ENCODE results near the gene SFMBT1.

SFMBT1 gene

GRCh38 chr3:52886049-52886730 lies 159.7 kb downstream of the SFMBT1 start:
- DNase-seq (ENCODE audit: low read depth, low spot score) = no peak

- no peak for DNase-seq (ENCODE audit: low read depth, low spot score)
These were observed 163.5 kb downstream of the SFMBT1 start for GRCh38 chr3:52882377-52882776.

GRCh38 chr3:52881871-52882270 lies 164.0 kb downstream of the SFMBT1 start:
- DNase-seq (ENCODE audit: low read depth, low spot score) = no peak

GRCh38 chr3:52880474-52880873 lies 165.4 kb downstream of the SFMBT1 start:
- DNase-seq (ENCODE audit: low read depth, low spot score) = no peak

GRCh38 chr3:52880047-52880446 lies 165.8 kb downstream of the SFMBT1 start:
- no peak for DNase-seq (ENCODE audit: low read depth, low spot score)

DNA sequence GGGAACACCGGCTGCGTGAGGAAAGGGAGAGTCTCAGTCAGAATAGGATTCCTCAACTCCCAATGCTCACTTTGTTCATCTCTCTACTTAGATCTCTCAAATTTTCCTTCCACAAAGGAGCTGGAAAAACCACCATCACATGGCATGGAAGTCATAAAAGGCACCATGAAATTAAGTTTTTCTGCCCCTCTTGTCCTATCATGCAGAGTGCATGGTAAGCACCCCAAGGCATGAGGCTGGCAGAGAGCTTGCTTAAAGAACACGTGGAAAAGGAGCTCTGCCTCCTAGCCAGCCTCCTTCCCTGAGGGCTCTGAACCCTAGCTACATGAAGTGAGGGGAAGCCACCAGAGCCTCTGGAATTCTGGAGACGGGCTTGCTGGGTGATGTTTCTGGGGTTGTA lies 166.3 kb downstream of the SFMBT1 start:
- DNase-seq (ENCODE audit: low read depth, low spot score) = no peak

DNA sequence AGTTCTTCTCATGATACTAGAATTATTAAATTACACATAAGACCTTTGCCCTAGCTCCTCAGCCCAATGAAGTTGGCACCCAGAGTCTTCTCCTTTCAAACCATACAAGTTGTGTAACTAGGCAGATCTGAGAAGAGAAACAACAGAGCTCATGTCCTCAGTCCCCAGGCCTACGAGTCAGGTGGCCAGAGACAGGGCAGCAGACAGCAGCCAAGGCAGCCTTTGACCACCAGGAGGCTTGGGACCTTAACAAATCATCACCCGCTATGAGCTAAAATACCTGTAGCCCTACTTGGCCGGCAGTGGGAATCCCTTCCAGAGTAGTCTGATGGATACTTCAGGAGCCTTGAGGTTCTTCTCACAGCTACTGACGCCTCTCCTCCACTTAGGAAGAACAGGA lies 166.8 kb downstream of the SFMBT1 start:
- DNase-seq (ENCODE audit: low read depth, low spot score) = no peak

DNA sequence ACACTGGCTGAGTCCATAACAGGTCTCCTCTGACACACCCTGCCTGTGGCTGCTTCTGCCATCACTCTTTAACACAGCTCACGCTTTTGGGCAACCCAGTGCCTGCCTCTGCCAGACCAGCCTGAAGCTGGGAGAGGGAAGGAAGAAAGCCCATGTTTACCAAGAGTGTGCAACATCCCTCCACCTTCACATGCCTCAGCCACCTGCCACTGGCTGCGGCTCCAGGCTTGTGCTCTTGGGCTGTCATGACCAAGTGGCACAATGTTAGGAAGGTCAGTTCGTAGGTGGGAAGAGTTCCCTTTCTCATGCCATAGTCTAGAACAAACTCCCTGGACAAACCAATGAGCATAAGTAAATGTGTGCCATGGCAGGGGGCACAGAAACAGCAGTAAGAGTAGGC lies 168.8 kb downstream of the SFMBT1 start:
- no peak for DNase-seq (ENCODE audit: low read depth, low spot score)

DNA sequence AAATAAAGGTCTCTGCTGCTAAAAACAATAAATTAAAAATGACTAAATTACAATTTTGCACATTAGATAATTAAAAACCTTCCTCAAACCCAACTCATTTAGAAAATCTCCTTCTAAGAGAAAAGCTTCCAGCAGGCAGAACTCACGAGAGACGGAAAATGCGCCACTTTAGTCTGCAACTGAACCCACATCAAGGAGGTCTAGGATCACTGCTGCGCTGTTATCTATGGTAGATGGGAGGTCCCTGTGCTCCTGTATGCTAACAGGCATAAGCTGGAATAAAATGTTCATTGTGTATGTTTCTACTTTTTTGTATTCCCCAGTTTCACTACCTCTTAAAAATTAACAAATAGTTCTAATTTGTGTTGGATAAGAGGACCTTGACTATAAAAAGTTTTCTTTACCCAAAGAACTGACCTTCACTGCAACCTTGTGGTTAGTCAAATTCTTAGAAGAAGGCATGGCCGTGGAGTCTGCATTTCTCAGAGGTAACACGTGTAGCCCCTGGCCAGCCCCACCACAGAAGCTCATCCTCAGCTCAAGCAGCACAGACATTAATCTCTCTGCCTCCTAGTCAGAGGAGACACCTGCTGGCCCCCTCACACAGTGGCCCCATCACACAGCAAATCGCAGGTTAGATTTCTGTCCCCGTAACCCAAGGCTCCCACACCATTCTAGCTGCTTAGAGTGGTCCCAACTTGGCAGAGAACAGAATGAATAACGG lies 170.8 kb downstream of the SFMBT1 start:
- DNase-seq (ENCODE audit: low read depth, low spot score) = no peak

DNA sequence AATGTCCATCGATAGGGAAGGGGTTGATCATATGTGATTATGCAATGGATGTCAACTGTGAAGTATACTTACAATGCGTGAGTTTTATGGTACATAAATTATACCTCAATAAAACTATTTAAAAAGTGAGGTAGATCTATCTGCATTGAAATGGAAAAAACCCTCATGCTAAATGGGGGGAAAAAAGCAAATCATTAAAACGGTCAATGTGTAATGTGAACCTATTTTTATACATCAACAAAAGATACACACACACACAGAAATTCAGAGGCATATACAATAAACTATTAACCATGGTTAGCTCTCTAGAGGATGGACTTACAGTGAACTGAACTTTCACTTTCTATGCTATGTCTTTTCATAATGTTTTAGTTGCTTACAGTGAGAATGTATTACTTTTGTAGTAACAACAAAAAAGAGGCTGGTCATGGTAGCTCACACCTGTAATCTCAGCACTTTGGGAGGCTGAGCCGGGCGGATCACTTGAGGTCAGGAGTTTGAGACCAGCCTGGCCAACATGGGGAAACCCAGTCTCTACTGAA lies 171.6 kb downstream of the SFMBT1 start:
- DNase-seq (ENCODE audit: low read depth, low spot score) = no peak

GRCh38 chr3:52873433-52874159 lies 172.3 kb downstream of the SFMBT1 start:
- DNase-seq (ENCODE audit: low read depth, low spot score) = no peak

DNA sequence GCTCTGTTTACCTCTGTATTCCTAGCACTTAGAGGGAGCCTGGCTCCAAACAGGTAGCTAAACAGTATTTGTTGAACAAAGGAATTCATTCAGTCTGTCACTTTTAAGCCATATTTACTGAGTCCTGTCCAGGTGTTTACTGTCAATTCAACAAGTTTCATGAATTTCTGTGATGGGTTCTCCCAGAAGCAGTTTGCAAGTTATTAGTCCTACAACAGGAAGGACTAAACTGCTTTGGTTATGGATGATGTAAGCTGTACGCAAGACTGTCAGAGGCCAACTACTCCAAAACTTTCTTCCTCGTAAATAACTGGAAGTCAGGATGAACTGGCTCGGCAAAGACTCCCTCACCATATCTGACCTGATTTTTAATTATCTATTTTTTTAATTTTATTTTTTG lies 173.6 kb downstream of the SFMBT1 start:
- DNase-seq (ENCODE audit: low read depth, low spot score) = no peak

GRCh38 chr3:52871761-52872160 lies 174.1 kb downstream of the SFMBT1 start:
- DNase-seq (ENCODE audit: low read depth, low spot score) = no peak

- no peak for DNase-seq (ENCODE audit: low read depth, low spot score)
These were observed 175.4 kb downstream of the SFMBT1 start for GRCh38 chr3:52870471-52870870.

DNA sequence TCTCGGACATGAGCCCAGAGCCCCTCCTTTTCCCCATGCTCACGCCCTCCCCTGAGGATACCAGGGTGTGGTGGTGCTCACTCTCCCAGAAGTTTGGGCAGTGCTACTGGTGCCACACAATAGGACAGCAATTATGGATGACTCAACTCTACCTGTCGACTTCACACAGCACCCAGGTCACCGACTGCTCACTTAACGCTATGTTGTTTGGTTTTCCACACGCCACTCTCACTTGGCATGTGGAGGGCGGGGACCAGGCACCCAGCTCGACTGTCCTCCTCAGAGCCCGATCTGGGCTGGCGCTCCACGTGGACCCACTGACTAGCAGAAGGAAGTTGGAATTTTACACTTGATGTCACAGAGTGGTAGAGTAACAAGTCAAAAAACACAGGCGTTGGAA lies 179.4 kb downstream of the SFMBT1 start:
- no peak for DNase-seq (ENCODE audit: low read depth, low spot score)

DNA sequence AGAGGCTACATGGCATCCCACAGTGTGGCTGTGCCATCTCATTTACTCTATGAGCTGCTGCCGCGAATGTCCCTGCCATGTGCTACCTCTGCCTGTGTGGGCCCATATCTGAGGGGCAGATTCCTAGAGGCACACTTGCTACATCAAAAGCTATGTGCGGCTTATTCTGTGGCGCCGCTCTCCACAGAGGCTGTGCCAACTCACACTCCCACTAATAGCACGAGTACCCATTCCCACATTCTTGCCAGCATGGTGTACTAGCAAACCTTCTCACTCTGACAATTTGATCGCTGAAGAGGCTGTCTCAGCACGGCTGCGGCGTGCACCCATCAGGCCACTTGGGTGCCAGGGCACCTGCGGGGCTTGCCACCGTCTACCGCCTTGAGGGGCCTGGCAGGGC lies 179.9 kb downstream of the SFMBT1 start:
- no peak for DNase-seq (ENCODE audit: low read depth, low spot score)

GRCh38 chr3:52860424-52860768 lies 185.5 kb downstream of the SFMBT1 start:
- no peak for DNase-seq (ENCODE audit: low read depth, low spot score)

DNA sequence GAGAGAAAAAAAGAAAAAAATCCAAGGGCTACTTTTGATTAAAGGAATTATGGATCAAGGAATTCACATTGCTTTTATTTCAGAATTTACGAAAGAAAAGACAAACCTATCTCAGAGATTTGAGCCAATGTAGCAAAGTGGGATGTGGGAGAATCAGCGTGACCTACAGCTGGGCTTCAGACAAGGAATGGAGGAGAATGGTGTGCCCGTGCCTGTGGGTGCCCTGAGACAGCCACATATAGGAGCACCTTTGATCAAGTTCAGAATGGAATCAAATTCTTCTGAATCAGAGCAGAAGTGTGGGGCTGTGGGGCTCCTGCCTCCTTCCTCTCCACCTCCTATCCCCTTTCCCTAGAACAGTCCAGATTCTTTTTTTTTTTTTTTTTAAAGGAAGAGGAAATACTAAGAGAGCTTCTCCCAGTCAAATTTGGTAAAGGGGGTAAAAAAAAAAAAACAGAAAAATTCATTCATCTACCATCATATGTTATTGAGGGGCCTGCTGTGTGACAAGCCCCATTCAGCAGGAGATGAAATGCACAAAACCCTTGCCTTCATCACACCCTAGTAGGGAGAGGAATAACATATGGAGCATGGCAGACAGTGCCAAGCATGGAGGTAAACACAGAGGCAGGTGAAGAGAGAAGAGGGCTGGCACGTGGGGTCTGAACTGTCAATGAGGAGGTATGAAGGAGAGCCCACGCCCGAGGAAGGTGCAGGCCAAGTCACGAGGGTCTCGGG lies 186.0 kb downstream of the SFMBT1 start:
- no peak for DNase-seq (ENCODE audit: low read depth, low spot score)

GRCh38 chr3:52857864-52858263 lies 188.0 kb downstream of the SFMBT1 start:
- no peak for DNase-seq (ENCODE audit: low read depth, low spot score)

DNA sequence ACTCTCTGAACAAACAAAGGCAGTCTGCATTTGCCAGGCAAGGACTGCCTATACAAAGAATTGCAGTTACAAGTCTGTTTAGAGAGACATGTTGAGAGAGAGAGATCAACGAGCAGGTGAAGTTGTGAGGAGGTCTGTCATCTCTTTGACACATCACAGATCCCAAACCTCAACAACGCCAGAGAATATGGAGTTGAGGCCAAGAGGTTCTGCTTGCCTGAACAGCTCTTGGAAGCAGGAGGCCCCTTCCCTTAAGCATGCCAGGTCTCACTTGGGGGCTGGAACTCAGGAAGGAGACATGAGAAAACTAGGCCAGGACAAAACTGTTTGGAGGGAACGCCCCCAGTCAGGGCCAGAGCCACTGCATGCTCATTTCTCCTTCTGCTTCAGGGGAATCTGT lies 188.7 kb downstream of the SFMBT1 start:
- no peak for DNase-seq (ENCODE audit: low read depth, low spot score)

DNA sequence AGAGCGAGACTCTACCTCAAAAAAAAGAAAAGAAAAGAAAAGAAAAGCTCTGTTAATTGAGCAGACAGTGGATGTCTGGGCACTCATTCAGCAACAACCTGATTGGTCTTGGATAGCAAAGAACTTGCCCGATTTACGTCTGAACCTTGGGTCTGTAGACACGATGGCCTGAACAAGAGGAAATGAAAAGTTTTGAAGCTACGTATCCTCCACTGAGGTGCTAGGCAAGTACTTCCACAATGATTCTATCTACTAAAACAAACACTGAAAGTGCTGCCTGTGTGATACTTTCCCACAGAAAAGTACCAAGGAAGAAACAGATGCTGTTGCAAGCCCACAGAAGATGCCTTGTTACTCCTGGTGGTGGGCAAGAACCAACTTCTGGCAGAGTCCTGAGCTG lies 189.2 kb downstream of the SFMBT1 start:
- DNase-seq (ENCODE audit: low read depth, low spot score) = no peak

DNA sequence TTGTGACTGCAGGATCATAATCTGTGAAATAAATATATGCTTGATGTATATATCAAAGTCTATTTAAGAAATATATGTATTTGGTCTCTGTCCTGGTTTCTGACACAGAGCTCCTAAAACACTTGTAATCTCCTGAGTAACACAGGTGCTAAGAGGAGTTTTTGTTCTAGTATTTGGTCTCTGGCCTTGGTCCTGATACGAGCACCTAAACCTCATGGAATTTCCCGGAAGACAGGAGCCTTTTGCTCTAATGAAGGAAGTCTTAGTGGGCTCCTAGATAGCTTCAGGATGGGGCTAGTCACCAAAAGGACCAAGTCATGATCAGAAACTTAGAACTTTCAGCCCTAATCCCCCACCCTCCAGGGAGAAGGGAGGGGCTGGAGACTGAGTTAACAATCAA lies 191.9 kb downstream of the SFMBT1 start:
- no peak for DNase-seq (ENCODE audit: low read depth, low spot score)
